GM18870 (cell line): ENCODE measurements around the gene HDC.

ENCODE experiments used
- ATAC-seq: cut with Tn5 transposase; IDR thresholded peaks from one replicate; pipeline ENCODE4 v1.9.1; 2021; ENCODE audit warnings: moderate library complexity; ENCODE audit not compliant: unreplicated experiment

Gene HDC

DNA sequence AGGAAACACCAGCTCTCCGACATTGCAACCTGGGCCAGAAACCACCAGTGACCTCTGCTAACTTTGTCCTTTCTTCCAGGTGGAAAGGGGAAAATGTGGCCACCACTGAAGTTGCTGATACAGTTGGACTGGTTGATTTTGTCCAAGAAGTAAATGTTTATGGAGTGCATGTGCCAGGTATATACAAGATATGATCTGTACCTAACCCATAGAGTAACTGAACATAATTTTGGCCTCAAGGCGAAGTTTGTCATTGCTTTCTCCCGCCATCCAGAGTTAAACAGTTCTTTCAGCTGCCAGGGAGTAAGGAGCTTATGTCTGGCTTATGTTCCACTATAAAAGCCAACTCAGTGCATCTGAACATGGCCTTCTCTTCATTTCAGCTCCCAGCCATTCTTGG lies 36.7 kb downstream of the HDC start:
- ATAC-seq = no peak

DNA sequence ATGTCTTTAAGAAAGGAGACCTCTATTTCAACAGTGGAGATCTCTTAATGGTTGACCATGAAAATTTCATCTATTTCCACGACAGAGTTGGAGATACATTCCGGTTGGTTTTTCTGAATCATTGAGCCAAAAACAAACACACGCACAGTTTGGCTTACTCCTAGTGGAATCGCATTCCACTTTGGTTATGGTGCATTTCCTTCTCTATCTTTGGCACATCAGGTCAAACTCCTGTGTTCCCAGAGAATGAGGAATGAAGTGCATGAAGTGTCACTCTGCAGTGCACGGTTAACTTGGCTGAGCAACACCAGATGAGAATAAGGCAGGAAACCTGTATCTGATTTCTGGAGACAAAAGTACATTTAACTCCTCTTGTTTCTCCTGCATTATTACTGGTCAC lies 38.5 kb downstream of the HDC start:
- no peak for ATAC-seq

DNA sequence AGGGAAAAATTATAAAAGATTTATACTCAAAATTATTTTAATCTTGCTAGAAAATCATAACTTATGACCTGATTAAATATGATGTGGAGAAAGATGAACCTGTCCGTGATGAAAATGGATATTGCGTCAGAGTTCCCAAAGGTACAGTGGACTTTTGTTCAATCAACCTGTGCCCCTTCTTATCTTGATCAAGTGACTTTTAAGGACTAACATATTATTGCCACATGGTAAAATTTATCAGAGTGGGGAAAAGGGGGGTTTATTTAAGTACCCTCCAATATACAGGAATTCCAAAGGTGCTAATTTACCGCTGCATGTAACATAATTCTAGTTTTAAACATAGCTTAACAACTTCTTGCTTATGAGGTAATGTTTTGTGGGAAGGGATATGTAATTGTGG lies 39.6 kb downstream of the HDC start:
- no peak for ATAC-seq

DNA sequence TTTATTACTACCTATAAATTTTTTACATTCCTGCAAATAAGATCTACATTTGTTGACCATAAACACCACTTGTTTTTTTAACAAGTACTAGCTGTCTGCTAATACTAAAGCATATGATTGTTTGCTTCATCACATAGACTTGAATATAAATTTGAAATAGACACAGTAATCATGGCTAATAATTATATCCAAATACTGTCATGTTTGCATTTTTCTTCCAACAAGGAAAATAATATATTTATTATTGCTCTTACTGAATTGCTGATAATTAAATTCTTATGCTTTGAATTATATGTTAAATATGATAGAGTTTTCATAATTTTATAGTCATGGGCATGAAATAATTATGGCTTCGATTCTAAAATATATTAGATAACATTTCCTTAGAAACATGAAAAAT lies 40.5 kb downstream of the HDC start:
- no peak for ATAC-seq

DNA sequence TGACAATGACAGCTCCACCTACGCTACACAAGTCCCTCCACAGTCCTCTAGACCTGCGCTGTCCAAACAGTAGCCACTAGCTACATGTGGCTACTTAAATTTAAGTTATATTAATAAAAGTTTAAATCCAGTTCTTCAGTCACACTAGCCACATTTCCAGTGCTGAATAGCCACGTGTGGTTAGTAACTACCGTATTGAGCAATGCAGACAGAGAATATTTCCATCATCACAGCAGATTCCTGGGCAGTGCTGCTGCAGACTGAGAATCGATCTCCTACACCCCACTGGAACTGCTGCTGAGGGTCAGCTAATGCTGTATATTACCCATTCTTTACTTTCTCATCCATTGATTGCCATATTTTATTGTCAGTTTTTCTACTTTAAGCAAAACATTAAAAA lies 40.9 kb downstream of the HDC start:
- ATAC-seq = no peak

DNA sequence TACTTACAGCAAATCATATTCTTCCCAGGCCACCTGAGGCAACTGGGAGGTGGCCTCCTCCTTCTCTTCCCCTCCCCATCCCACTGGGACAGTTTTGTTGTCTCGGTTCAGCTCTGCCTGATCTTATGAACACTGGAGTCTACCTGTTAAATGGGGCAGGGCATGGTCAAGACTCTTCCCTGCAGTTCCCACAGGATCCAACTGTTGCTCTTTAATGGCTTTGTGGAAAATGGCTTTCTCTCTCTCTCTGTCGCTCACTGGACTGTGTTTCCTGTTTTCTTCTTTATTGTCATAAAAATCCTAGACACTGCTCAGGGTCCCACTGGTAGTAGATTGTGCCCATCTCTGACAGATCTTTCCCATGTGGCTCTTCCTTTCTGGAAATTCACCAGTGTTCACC lies 43.3 kb downstream of the HDC start:
- ATAC-seq = no peak

DNA sequence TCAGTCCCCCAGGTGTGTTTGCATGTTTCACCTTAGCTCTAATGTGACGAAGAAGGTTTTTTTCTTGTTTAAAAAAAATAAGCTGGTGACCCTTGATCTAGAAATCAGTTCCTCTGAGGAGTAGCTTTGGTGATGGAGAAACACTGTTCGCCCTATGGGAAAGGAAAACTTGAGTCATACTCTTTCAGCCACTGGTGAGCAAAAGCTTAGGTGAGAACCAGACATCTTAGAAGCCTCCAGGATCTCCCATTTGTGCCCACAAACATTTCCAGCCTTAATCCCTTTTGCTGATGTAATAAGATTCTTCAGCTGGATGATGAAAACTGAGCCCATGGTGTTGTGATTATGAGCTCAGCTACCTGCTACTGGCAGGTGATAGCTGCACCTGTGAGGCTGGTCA lies 45.7 kb downstream of the HDC start:
- ATAC-seq = no peak

DNA sequence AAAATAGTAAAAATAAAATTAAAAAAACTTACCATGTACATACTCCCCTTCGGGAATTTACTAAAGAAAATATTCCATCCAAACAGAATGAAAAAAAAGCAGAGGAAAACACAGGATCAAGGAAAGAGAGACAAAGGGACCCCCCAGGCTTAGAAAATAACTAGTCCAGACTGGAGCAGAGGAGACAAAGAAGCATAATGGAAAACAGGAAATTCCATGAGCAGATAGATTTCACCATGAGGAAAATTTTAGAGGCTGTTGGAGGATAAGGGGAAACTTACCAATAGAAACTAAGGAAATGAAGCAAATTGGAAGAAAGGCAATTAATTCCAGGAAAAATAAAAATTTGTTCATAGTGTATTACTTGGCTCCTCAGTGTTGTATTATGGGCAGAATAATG lies 46.8 kb downstream of the HDC start:
- ATAC-seq = no peak

DNA sequence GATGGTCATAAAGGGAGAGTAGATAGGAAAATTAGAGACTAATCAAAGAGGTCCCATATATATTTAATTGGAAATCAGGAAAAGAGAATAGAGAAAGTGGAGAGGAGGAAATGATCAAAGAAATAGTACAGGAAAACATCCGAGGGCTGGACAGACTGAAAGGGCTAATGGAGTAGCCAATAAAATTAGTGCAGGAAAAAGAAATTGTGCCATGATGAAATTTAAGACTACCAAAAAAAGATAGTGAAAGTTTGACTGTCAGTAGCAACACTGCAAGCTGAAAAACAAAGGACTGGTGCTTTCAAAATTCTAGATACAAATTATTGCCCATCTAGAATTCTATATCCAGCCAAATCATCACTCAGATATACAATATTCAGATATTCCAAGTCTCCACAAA lies 47.2 kb downstream of the HDC start:
- no peak for ATAC-seq

DNA sequence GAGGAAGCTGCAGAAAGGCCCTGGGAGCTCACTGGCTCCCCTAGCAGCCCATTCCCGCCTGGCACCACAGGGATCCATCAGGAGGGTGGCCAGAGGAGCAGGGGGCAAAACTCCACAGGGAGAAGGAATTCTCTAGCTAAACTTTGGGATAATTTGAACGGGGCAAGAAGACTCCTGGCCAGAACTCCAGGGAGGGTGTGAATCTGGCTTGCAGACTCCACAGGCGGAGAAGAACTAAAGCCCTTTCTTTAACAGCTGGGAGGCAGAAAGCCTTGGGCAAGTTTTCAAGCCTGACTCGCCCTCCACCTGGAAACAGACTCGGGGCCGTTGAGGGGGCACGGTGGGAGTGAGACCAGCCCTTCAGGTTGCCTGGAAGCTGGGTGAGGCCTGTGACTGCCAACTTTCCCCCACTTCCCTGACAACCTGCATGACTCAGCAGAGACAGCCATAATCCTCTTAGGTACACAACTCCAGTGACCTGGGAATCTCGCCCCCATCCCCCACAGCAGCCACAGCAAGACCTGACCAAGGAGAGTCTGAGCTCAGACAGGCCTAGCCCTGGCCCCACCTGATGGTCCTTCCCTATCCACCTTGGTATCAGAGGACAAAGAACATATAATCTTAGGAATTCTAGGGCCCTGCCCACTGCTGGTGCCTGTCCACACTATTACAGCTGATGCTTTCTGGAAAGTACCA lies 54.9 kb downstream of the HDC start:
- ATAC-seq = no peak

DNA sequence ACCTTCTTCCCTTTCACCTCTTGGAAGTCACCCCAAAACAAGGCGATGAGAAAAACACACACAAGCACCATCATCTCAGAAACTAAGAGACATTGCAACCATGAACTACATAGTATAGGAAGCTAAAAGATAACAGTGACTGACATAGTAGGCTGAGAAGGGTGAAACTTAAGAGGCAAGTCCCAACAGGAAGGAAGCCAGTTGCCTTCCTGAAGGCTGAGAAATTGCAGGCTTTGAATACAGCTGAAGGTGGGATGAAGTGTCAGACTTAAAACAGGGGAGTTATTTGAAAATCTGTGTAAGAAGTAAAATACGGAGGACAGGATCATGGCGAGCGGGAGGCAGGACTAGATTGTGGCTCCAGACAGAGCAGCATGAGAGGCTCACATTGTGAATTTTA lies 55.7 kb downstream of the HDC start:
- ATAC-seq = no peak

DNA sequence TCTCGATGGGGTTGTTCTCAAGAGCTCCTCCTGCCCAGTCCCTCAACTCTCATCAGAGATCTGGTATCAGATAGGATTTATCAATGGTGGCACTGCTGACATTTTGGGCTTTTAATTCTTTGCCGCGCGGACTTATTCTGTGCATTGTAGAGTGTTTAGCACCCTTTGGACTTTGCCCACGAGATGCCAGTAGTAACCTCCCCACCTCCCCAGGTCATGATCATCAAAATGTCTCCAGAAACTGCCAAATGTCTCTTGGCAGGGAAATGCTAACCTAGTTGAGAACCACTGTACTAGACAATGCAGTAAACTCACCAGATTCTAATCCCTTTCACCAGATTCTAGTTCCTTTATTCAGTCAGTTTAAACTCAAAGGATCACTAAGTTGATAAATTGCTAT lies 59.5 kb downstream of the HDC start:
- ATAC-seq = no peak

DNA sequence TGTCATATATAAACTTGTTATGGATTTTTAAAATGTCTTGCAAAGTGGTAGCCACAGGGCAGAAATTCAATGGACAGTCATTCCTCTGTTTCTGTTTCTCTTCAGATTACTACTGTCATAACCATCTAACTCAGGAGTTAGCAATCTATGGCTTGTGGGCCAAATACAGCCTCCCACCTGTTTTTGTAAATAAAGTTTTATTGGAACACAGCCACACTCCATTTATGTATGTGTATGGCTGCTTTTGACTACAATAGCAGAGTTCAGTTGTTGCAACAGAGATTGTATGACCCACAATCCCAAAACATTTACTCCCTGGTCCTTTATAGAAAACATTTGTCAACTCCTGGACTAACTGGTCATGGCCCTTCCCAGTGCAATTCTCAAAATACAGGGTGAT lies 63.5 kb downstream of the HDC start:
- ATAC-seq = no peak

DNA sequence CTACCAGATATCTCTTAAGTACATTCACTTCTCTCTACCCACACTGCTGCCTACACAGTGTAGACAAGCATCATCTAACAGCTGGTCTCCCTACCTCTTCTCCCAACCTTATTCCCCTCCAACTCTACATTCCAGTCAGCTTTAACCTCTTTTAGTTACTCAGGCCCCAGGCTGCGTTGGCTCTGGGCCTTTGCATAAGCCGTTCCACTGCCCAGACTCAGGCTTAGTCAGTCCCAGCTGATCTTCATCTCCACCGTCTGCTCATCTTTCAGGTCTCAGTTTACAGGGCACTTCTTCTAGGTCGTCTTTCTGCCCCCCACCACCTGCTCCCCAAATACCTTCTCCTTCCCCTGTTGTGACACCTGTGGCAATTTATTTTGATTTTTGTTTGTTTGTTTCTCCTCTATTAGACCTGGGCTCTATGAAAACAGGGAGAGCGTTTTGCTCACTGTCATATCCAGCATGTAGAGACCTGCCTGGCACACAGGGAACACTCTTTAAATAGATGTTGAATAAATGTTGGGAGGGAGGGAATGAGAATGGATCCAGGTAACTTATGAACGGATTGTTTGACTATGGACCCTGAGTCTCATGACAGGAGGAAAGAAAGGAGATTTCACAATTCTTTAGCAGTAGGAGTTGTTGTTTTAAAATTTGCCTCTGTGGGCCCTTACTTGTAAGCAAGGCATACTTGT lies 72.5 kb downstream of the HDC start:
- no peak for ATAC-seq

DNA sequence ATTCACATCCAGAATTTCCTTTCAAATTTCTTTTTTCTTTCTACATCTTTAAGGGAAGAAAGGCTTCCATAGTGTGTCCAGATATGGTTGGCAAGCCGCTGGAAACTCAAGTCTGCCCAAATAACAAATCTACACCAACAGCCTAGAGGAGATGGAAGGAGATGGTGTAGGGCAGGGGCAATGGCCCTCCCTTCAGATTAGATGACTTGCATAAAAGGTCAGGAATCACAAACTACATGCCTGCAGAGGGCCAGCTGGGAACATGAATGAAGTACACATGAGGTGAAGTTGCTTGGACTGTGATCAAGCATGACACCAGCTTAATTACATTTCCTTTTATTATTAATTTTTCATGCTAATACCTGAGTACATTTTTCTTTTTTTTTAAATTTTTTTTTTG lies 73.4 kb downstream of the HDC start:
- no peak for ATAC-seq
